GM18520 (cell line): ENCODE measurements around the gene GNG8.

Source experiments
- ATAC-seq: cut with Tn5 transposase; IDR thresholded peaks from one replicate; pipeline ENCODE4 v1.9.1; 2021; ENCODE audit not compliant: unreplicated experiment

Gene GNG8

DNA sequence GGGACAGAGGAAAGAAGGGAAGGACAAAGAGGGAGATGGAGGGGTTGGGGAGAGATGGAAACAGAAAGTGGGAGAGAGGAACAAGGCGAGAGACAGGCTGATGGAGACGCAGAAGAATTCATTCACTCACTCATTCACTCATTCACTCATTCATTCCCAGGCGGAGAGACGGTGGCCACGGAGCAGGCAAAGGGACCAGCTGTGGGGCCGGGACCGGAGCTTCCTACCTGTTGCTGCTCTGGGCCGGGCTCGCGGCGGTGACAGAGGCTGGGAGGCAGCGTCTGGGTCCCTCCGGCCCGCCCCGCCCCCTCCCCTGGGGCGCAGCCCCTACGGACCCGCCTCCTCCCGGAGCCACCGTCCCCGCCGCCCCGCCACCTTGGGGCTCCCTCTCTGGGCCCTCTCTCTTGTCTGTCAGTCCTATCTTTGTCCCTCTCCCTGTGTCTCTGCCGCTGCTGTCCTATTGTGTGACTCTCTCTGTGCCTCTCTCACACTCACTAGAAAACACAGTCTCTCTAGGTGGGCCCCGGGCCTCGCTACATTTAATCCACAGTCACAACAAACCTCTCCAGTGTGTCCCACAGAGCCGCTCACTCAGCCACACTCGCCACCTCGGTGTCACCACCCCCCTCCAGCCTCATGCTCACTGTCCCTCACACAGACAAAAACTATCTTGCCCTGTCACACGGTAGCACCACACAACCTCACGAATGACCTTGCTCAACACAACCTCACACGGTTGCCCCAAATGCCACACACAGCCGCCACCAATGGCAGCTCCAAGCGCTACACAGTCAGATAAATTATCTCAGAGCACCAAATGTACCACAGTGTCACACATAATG is at the start of gene GNG8:
Gene GNG8, minus strand, starts transcription at position 283 of the 842 bp plus-strand sequence. CDS start 1,520 bp downstream, outside the sequence.
- ATAC-seq, result no peak

DNA sequence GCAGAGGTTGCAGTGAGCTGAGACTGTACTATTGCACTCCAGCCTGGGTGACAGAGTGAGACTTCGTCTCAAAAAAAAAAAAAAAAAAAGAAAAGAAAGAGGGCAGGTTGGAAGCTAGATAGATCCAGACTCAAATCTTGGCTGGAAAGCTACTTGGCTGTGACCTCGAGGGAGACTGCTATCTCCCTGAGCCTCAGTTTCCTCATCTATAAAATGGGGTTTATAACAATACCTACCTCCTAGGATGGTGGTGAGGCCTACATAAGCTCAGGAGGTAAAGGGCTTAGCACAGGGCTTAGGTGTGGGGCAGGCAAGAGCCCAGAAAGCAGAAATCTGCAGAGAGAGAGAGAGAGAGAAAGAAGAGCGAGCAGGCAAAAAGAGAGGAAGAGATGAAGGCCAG is 49.2 kb upstream of the GNG8 start:
- ATAC-seq, result no peak

DNA sequence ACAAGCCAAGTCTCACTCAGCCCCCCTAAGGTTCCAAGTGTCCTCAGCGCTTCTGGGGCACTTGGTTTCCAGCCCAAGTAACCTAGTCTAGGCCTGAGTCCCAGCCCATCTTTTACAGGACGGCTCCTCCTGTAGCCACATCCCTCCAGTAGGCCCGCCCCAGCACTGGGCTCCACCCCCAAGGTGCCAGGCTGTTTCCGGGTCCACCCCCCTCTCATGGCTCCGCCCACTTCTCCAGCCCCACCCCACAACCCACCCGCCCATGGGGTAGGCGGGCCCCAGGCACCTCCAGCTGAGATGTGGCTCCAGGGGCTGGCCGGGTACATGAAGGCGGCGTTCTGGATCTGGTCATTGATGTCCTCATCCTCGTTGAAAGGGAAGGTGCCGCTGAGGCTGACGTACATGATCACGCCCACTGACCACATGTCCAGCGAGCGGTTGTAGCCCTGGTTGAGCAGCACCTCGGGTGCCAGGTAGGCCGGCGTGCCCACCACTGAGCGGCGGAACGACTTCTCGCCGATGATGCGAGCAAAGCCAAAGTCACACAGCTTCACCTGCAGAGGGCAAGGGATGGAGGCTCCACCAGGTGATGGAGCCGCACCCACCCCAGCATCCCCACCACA is 42.2 kb upstream of the GNG8 start:
- ATAC-seq, result no peak

DNA sequence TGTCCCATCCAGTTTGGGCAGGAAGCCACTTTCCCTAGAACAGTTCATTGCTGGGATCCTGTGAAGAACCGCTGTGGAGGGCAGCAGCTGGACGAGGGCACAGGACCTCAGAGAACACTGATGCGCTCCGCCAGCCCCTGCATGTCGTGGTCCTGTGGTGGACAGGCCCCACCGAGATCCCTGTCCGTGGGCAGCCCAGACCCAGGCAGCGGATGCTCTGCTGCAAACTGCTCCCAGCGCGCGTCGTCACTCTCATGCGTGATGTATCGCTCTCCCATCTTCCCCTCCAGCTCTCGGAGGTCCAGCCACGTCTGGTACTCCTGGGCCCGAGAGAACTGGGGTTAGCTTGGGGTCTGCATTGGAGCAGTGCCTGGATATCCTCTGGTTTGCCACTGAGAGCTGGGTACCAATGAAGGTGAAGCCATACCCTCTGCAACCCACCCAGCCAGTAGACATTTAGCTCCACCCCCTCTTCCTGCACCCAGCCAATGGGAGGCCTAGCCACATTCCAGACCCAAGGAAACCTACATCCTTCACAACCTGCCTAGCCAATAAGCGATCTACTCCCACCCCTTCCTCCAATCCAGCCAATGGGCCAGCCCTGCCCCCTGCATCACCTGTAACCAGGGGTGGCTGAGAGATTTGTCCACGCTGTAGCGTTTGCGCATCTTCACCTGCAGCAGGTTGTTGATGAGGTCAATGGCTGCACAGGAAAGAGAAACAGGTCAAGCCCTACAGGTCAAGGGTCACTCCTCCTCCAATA is 38.6 kb upstream of the GNG8 start:
- no peak for ATAC-seq

GRCh38 chr19:46670813-46671212 is 34.8 kb upstream of the GNG8 start:
- no peak for ATAC-seq

- no peak for ATAC-seq
These were observed 32.7 kb upstream of the GNG8 start for GRCh38 chr19:46668662-46669061.

GRCh38 chr19:46665072-46665471 is 29.1 kb upstream of the GNG8 start:
- no peak for ATAC-seq

DNA sequence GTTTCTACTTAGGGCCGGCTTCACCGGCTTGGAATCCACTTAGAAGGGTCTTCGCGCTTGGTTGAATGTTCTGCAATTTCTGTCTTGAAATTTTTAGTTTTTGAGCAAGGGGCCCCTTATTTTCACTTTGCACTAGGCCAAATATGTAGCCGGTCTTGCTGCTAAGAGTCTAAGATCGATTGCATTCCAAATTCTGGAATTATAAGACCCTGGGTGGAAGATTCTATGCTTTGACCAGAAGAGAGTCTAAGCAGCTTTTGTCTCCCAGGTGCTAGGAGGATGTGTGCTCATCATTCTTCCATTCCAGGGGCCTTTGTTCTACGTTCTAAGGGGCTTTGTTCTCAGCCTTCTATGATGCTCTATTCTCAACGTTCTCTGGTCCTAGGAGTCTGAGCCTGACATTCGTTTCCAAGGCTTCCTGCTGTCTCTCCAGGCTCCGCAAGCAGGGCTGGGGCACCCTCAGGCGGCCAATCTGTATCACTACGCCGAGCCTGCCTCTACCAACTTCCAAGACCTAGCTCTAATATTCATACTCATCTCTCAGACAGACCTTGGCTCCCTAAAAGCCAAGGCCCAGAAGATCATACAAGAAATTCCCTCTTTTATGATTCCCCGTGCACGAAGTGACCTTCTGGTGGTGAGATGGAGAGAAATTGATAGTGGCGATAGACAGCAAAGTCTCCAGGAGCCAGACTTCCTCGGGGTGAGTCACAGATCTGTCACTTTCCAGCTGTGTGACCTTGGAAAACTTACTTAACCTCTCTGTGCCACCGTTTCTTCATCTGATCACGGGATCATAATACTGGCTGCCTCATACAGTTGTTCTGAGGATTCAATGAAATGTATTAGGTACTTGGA is 26.0 kb upstream of the GNG8 start:
- ATAC-seq, result no peak

- ATAC-seq, result peak; percentile 88
These were observed 25.2 kb upstream of the GNG8 start, which contains the start of gene DACT3 for GRCh38 chr19:46661020-46661731. Gene DACT3 (minus strand): TSS chr19:46661182. CDS start chr19:46661064, 118 bp downstream.

DNA sequence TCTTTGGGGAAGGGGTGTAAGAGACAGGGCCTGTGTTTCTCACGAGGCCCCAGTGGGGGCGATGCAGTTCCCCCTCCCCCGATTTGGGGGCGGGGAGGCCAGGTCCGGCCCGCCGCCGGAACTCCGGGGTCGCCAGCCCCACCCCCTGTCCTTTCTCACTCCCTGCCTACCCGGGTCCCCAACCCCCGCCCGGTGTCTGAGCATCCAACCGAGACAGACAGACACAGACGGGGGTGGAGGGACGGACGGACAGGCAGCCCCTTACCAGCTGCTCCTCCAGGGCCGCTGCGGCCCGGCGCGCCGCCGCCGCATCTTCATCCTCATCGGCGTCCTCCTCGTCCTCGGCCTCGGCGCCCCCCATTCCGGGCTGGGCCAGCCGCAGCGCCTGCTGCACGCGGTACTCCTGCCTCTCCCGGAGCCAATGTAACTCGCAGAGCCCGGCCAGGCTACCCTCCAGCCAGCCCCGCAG is 24.6 kb upstream of the GNG8 start:
- ATAC-seq, result no peak

- no peak for ATAC-seq
These were observed 24.1 kb upstream of the GNG8 start for GRCh38 chr19:46660008-46660517.

GRCh38 chr19:46659151-46660007 is 23.4 kb upstream of the GNG8 start:
- ATAC-seq, result no peak

GRCh38 chr19:46656541-46656940 is 20.5 kb upstream of the GNG8 start:
- no peak for ATAC-seq

DNA sequence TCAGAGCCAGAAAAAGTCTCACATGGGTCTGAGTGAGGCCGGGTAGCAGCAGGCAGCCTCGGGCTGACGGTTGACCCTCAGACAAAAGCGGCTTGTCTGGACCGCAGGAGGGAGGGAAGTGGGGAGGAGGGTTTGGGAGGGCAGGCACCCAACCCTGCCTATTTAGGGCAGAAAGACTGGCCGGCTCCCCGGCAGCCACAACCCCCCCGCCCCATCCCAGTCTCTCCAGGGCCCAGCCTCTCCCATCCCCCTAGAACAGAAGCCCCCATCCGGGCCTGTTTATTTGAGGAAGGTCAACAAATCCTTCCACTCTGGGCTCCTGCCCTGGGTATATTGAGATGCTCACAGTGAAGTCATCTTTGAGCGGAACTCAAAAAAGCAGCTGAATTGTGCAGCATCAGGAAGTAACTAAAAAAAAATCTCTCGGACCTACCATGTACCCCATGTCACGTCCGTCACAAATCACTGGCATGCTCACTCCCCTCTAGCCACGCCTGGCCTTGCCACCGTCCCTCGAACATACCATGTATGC is 18.7 kb upstream of the GNG8 start:
- no peak for ATAC-seq

- ATAC-seq, result no peak
These were observed 14.4 kb upstream of the GNG8 start for GRCh38 chr19:46650445-46650844.

- ATAC-seq, result no peak
These were observed 13.3 kb upstream of the GNG8 start for GRCh38 chr19:46648961-46649960.
